LNCaP clone FGC (cell line): ENCODE results near the gene SRP9.
"Not testable (repeated sequence)": the region's sequence is repeated elsewhere in the genome, so short reads cannot be mapped to it uniquely, and the experiment has no call there.

Experiments used
- DNase-seq: peaks from one replicate; pipeline ENCODE4 v3.0.0-alpha.2; 2011; ENCODE audit warnings: low read depth
- H3K4me3 ChIP-seq: 2 replicates; pipeline ENCODE4 v1.5.1; 2011; ENCODE audit warnings: mild to moderate bottlenecking, low read depth, low read length, control low read depth
- CTCF ChIP-seq: IDR thresholded peaks from 2 replicates; pipeline ENCODE4 v1.5.1; 2012; ENCODE audit warnings: mild to moderate bottlenecking; ENCODE audit not compliant: control insufficient read depth, insufficient read depth; ENCODE audit errors: extremely low read depth

The SRP9 gene

GRCh38 chr1:225806249-225806648 is 28.6 kb downstream of the SRP9 start:
- no peak for DNase-seq
- no peak for TF ChIP-seq CTCF
- H3K4me3 ChIP-seq: no peak overlapping the region

- DNase-seq, H3K4me3 ChIP-seq: not testable (repeated sequence)
Observed at GRCh38 chr1:225806736-225807135, 29.1 kb downstream of the SRP9 start.

GRCh38 chr1:225808136-225808535 is 30.5 kb downstream of the SRP9 start:
- TF ChIP-seq CTCF: no peak
- no peak for DNase-seq
- no peak overlapping the region for H3K4me3 ChIP-seq

GRCh38 chr1:225809842-225810578 is 32.4 kb downstream of the SRP9 start, which contains the start of gene EPHX1:
TSS of gene EPHX1 (plus strand) at chr1:225810124. CDS start at chr1:225828730, 18,606 bp downstream.
- H3K4me3 ChIP-seq: peak within 1 kb of the TSS; percentile 70
- peak; percentile 56 for DNase-seq
- peak; percentile 52 for TF ChIP-seq CTCF

GRCh38 chr1:225810579-225811538 is 33.2 kb downstream of the SRP9 start:
- DNase-seq: peak; percentile 49
- peak overlapping the region; percentile 70 for H3K4me3 ChIP-seq

GRCh38 chr1:225811622-225812487 is 34.2 kb downstream of the SRP9 start:
- no peak for DNase-seq
- H3K4me3 ChIP-seq: peak overlapping the region; percentile 70
- TF ChIP-seq CTCF: 0 out of 2 replicates have a peak, but pooled peaks have one; percentile 22

- no peak for DNase-seq
- TF ChIP-seq CTCF: no peak
Observed at GRCh38 chr1:225812488-225813213, 35.0 kb downstream of the SRP9 start.

More at GRCh38 chr1:225812488-225813213, 35.0 kb downstream of the SRP9 start:
- H3K4me3 ChIP-seq: no peak overlapping the region
